ENCODE data around the gene FREM2. TPM values are rescaled to one million over a fixed set of nuclear protein-coding genes. Genes with fewer than 3 reads are reported as not detected.

FREM2 gene
- total RNA-seq, 1 experiment from 2014 or later, result 0.05 TPM

DNA sequence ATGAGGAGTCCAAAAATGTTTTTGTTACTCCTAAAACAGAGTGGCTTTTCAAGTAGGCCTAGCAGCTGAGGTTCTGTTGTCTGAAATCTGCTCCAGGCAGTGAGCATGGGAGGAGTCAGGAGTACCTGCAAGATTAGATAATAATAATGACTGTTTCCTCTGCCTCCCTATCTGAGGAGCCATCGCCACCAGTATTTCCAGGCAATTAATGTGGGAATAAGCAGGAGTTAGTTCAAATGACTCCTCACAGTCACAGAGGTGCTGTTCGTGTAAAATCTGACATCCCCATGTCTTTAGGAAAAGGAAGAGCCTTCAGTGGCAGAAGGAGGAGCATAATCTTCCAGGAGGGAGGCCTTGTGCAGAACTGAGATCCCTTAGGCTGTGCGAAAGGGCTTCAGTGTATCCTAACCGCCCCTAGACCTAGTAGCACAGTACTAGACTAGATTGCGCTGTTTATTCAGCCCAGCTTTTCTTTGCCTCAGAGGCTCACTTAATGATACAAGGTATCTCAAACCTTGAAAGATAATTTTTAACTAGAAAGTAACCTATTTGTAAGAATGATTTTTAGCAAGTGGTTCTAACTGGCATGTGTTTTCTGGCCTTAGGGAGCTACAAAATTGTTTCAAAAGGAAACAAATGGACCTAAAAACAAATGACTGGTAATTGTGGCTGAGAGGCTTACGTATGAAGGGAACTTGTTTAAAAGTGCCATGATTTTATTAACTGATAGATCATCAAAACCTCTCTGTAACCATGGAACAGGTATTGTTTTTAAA, 49.0 kb downstream of the FREM2 start:
- Histone ChIP-seq H3K9ac (ENCODE audit: low read length) (no peak overlapping the region), H4K20me1 (ENCODE audit: insufficient read depth) (no peaks in the 10 kb centered on the region), H3K4me1 (ENCODE audit: control insufficient read depth in 1 of 2, insufficient read depth in 2 of 2, low read length in 2 of 2) (no peaks in the 10 kb centered on the region), H3K27ac (ENCODE audit: low read depth, low read length) (no peak overlapping the region), H3K9me2 (ENCODE audit: insufficient read depth) (no peaks in the 10 kb centered on the region), H3K36me3 (ENCODE audit: control insufficient read depth in 1 of 2, insufficient read depth in 2 of 2, low read length in 2 of 2) (no peaks in the 10 kb centered on the region), H3K4me3 (replicated peaks in 1 of 2; ENCODE audit: low read depth in 1 of 2, low read length in 2 of 2) (no peak overlapping the region), H3K79me2 (ENCODE audit: insufficient read depth, low read length) (no peaks in the 10 kb centered on the region), H3K4me2 (ENCODE audit: low read length) (no peak overlapping the region), H2AFZ (ENCODE audit: low read depth, low read length, poor library complexity, severe bottlenecking) (no peak overlapping the region), H3K9me3 (ENCODE audit: control insufficient read depth in 1 of 2, insufficient read depth in 1 of 2, low read depth in 1 of 2, low read length in 2 of 2) (peaks cover 0 to 5% of the 10 kb centered on the region in 2 experiments; a peak in 1 of 4 replicates), H3K27me3 (ENCODE audit: insufficient read depth, low read length) (no peaks in the 10 kb centered on the region)
- CTCF ChIA-PET, result no interaction called here
- no peak for TF ChIP-seq EZH2 (IDR thresholded peaks at IDR 0.05)
- no peak for TF ChIP-seq CEBPB (IDR thresholded peaks at IDR 0.05; ENCODE audit: low read depth)
- TF ChIP-seq RAD21 (IDR thresholded peaks at IDR 0.05; ENCODE audit: low read depth), result no peak
- no peak for TF ChIP-seq ZFX (IDR thresholded peaks at IDR 0.05)
- no peak for TF ChIP-seq SIN3A (IDR thresholded peaks at IDR 0.05; ENCODE audit: low read depth)
- no peak for TF ChIP-seq CTCF (IDR thresholded peaks at IDR 0.05 in 2 of 3, conservative IDR thresholded peaks at IDR 0.05 in 1 of 3; ENCODE audit: borderline replicate concordance in 1 of 3, insufficient read depth in 1 of 3, low read depth in 2 of 3, low read length in 2 of 3)
- no peak for TF ChIP-seq ATF3 (IDR thresholded peaks at IDR 0.05)
- no peak for TF ChIP-seq ZNF274 (IDR thresholded peaks at IDR 0.05; ENCODE audit: low read depth, low read length)
- no peak for TF ChIP-seq POLR2A (IDR thresholded peaks at IDR 0.05; ENCODE audit: borderline replicate concordance, extremely low read depth, insufficient read depth, insufficient read length)
- no peak for TF ChIP-seq YY1 (IDR thresholded peaks at IDR 0.05; ENCODE audit: extremely low read depth, insufficient replicate concordance, low read depth, low read length)
- no peak for TF ChIP-seq JUND (IDR thresholded peaks at IDR 0.05)
- intact Hi-C loops (cut with micrococcal nuclease), result no loop called here
- RAD21 ChIA-PET (ENCODE audit: low non-redundant PET in 1 of 2, low total read pairs in 2 of 2, uncharacterized antibody in 2 of 2, unreplicated experiment in 2 of 2), result no interaction called here
- DNase-seq (ENCODE audit: low read depth, low spot score) (no peak), ATAC-seq (no peak)
- POLR2A ChIA-PET, result no interaction called here
- BruUV-seq (replicated peaks), result no TSS peak

Data from HCT116 (cell line).